Measurements from ENCODE around the gene WDR91. TPM values are rescaled to one million over a fixed set of nuclear protein-coding genes. Genes with fewer than 3 reads are reported as not detected.

Gene WDR91
- total and polyA plus RNA-seq, 4 donors = 5.8 to 19.0 (median 9.2) TPM

- peaks cover 0 to 4% (median 2%) of the 10 kb centered on the region in 4 donors for H3K36me3 ChIP-seq (ENCODE audit: control insufficient read depth in 4 of 4, insufficient read depth in 3 of 4, low read depth in 1 of 4, low read length in 3 of 4)
- 98% methylated on average over 1 of the region's 1 CpG for WGBS
Measured at GRCh38 chr7:135158141-135158655, 53.1 kb downstream of the WDR91 start.

GRCh38 chr7:135156290-135156689 lies 55.0 kb downstream of the WDR91 start:
- no peak overlapping the region for H3K9ac ChIP-seq (ENCODE audit: low read depth in 1 of 2, low read length in 2 of 2)
- no peaks in the 10 kb centered on the region for H3K9me3 ChIP-seq (ENCODE audit: control insufficient read depth in 4 of 4, low read length in 3 of 4)
- no peaks in the 10 kb centered on the region for H3K27me3 ChIP-seq (ENCODE audit: control insufficient read depth in 4 of 4, insufficient read depth in 4 of 4, low read length in 3 of 4)
- 100% methylated on average over 1 of the region's 1 CpG for WGBS
- no peak for DNase-seq (ENCODE audit: low spot score)
- H3K4me1 ChIP-seq (ENCODE audit: control insufficient read depth in 4 of 4, insufficient read depth in 4 of 4, low read length in 3 of 4) = peaks cover 11 to 47% (median 28%) of the 10 kb centered on the region in 4 donors
- TF ChIP-seq SP1 (IDR thresholded peaks at IDR 0.05) (no peak), EGR1 (IDR thresholded peaks at IDR 0.05; ENCODE audit: low read depth in 2 of 2) (no peak), GABPA (IDR thresholded peaks at IDR 0.05 in 1 of 2, conservative IDR thresholded peaks at IDR 0.05 in 1 of 2) (no peak), FOXA1 (IDR thresholded peaks at IDR 0.05) (no peak), HNF4A (conservative IDR thresholded peaks at IDR 0.05) (no peak), MAX (IDR thresholded peaks at IDR 0.05) (no peak)
- no peak overlapping the region for H3K4me3 ChIP-seq (ENCODE audit: low read depth in 1 of 3, low read length in 3 of 3)
- H3K27ac ChIP-seq (ENCODE audit: low read depth in 1 of 2, low read length in 2 of 2) = no peak overlapping the region
- H3K36me3 ChIP-seq (ENCODE audit: control insufficient read depth in 4 of 4, insufficient read depth in 3 of 4, low read depth in 1 of 4, low read length in 3 of 4) = peaks cover 2 to 13% (median 7%) of the 10 kb centered on the region in 4 donors

More at GRCh38 chr7:135158141-135158655, 53.1 kb downstream of the WDR91 start:
- Histone ChIP-seq H3K9me3 (ENCODE audit: control insufficient read depth in 4 of 4, low read length in 3 of 4) (no peaks in the 10 kb centered on the region), H3K27ac (ENCODE audit: low read depth in 1 of 2, low read length in 2 of 2) (peak overlapping the region; percentile 1 to 55), H3K4me1 (ENCODE audit: control insufficient read depth in 4 of 4, insufficient read depth in 4 of 4, low read length in 3 of 4) (peaks cover 5 to 40% (median 24%) of the 10 kb centered on the region in 4 donors), H3K9ac (ENCODE audit: low read depth in 1 of 2, low read length in 2 of 2) (no peak overlapping the region), H3K27me3 (ENCODE audit: control insufficient read depth in 4 of 4, insufficient read depth in 4 of 4, low read length in 3 of 4) (no peaks in the 10 kb centered on the region), H3K4me3 (ENCODE audit: low read depth in 1 of 3, low read length in 3 of 3) (no peak overlapping the region)
- DNase-seq (ENCODE audit: low spot score) = no peak
- no peak for TF ChIP-seq RAD21 (IDR thresholded peaks at IDR 0.05)
- TF ChIP-seq, protein P1, sequence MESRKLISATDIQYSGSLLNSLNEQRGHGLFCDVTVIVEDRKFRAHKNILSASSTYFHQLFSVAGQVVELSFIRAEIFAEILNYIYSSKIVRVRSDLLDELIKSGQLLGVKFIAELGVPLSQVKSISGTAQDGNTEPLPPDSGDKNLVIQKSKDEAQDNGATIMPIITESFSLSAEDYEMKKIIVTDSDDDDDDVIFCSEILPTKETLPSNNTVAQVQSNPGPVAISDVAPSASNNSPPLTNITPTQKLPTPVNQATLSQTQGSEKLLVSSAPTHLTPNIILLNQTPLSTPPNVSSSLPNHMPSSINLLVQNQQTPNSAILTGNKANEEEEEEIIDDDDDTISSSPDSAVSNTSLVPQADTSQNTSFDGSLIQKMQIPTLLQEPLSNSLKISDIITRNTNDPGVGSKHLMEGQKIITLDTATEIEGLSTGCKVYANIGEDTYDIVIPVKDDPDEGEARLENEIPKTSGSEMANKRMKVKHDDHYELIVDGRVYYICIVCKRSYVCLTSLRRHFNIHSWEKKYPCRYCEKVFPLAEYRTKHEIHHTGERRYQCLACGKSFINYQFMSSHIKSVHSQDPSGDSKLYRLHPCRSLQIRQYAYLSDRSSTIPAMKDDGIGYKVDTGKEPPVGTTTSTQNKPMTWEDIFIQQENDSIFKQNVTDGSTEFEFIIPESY (IDR thresholded peaks at IDR 0.05) = no peak
- no peak for TF ChIP-seq NR2F2 (IDR thresholded peaks at IDR 0.05)
- TF ChIP-seq HNF4A (conservative IDR thresholded peaks at IDR 0.05) = no peak
- TF ChIP-seq MAX (IDR thresholded peaks at IDR 0.05) = no peak
- TF ChIP-seq TAF1 (conservative IDR thresholded peaks at IDR 0.05) = no peak
- no peak for TF ChIP-seq FOXA1 (IDR thresholded peaks at IDR 0.05)
- no peak for TF ChIP-seq GABPA (IDR thresholded peaks at IDR 0.05 in 1 of 2, conservative IDR thresholded peaks at IDR 0.05 in 1 of 2)
- TF ChIP-seq RXRA (IDR thresholded peaks at IDR 0.05) = no peak
- no peak for TF ChIP-seq YY1 (IDR thresholded peaks at IDR 0.05)
- TF ChIP-seq, protein P2, sequence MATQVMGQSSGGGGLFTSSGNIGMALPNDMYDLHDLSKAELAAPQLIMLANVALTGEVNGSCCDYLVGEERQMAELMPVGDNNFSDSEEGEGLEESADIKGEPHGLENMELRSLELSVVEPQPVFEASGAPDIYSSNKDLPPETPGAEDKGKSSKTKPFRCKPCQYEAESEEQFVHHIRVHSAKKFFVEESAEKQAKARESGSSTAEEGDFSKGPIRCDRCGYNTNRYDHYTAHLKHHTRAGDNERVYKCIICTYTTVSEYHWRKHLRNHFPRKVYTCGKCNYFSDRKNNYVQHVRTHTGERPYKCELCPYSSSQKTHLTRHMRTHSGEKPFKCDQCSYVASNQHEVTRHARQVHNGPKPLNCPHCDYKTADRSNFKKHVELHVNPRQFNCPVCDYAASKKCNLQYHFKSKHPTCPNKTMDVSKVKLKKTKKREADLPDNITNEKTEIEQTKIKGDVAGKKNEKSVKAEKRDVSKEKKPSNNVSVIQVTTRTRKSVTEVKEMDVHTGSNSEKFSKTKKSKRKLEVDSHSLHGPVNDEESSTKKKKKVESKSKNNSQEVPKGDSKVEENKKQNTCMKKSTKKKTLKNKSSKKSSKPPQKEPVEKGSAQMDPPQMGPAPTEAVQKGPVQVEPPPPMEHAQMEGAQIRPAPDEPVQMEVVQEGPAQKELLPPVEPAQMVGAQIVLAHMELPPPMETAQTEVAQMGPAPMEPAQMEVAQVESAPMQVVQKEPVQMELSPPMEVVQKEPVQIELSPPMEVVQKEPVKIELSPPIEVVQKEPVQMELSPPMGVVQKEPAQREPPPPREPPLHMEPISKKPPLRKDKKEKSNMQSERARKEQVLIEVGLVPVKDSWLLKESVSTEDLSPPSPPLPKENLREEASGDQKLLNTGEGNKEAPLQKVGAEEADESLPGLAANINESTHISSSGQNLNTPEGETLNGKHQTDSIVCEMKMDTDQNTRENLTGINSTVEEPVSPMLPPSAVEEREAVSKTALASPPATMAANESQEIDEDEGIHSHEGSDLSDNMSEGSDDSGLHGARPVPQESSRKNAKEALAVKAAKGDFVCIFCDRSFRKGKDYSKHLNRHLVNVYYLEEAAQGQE (IDR thresholded peaks at IDR 0.05) = no peak

All from liver (tissue), 9 donors.